HepG2 (cell line): Measurements from ENCODE around the gene TOMM6. TPM values are rescaled to one million over a fixed set of nuclear protein-coding genes. Genes with fewer than 3 reads are reported as not detected.

Experiments
- ATAC-seq: fragments of 200-7000 bp; cut with Tn5 transposase; 3 replicates; pipeline ENCODE4 v1.9.1; 2020; ENCODE audit warnings: mild to moderate bottlenecking, moderate library complexity
- BruUV-seq: library from RNA; stranded (reverse); fragments of 400-500 nt; replicated peaks from 2 replicates; lab custom pipeline; 2021; lab: Mats Ljungman, UMichigan
- CTCF ChIA-PET: fragments of 300-600 bp; formaldehyde crosslinking; extraction: SDS; loops from one replicate; lab custom pipeline; 2021; ENCODE audit warnings: low total read pairs, inconsistent platforms, low intra/inter-chr PET ratio; lab: Yijun Ruan, JAX
- POLR2A ChIA-PET: fragments of 350-600 bp; sonication (Branson Sonifier 250); formaldehyde crosslinking; loops from one replicate; lab custom pipeline; 2020; ENCODE audit warnings: antibody characterized with exemption, inconsistent platforms; lab: Yijun Ruan, JAX
- DNase-seq: peaks from one replicate; pipeline ENCODE4 v3.0.0-alpha.2; 2015; ENCODE audit warnings: low spot score
- FAIRE-seq: peaks from 3 replicates; lab custom pipeline; 2011; peaks lifted over from hg19 to GRCh38; lab: Jason Lieb, UNC
- H2AFZ ChIP-seq: one replicate; pipeline ENCODE4 v1.6.1; 2011; ENCODE audit warnings: low read length, inconsistent platforms
- H3K27ac ChIP-seq: fragments of 300-600 bp; 3 replicates; pipeline ENCODE4 v1.8.0; 2011; ENCODE audit warnings: mixed run types, mild to moderate bottlenecking, mixed read lengths, low read length, inconsistent platforms; ENCODE audit not compliant: insufficient read depth; ENCODE audit errors: extremely low read length
- H3K27me3 ChIP-seq, 2 experiments: fragments of 200-600 bp in 1 of 2; 2 replicates in 1 of 2; 3 replicates in 1 of 2; pipeline versions ENCODE4 v1.6.0 to v1.8.0; 2011; ENCODE audit warnings: low read length in 2 of 2, mild to moderate bottlenecking in 2 of 2, moderate library complexity in 2 of 2, inconsistent platforms in 1 of 2; ENCODE audit not compliant: insufficient read depth in 2 of 2, control insufficient read depth in 1 of 2
- H3K36me3 ChIP-seq, 2 experiments: fragments of 200-600 bp in 1 of 2; replicated peaks in 1 of 2; 2 replicates in 1 of 2; 3 replicates in 1 of 2; pipeline versions ENCODE4 v1.5.1 to v1.8.0; 2011; ENCODE audit warnings: low read length in 2 of 2, inconsistent platforms in 1 of 2; ENCODE audit not compliant: insufficient read depth in 2 of 2, control insufficient read depth in 1 of 2
- H3K4me1 ChIP-seq: 2 replicates; pipeline ENCODE4 v1.5.1; 2012; ENCODE audit warnings: low read length, inconsistent platforms; ENCODE audit not compliant: insufficient read depth
- H3K4me2 ChIP-seq: 2 replicates; pipeline ENCODE4 v1.6.0; 2011; ENCODE audit warnings: low read depth, low read length, inconsistent platforms
- H3K4me3 ChIP-seq, 3 experiments: fragments of 200-600 bp in 1 of 3; sonication (generic), shearing (Covaris generic) in 1 of 3; replicated peaks in 1 of 3; 2 replicates each; pipeline ENCODE4 v1.5.1; 2011 to 2016; ENCODE audit warnings: low read length in 3 of 3, inconsistent platforms in 2 of 3, low read depth in 2 of 3, mild to moderate bottlenecking in 2 of 3, control low read depth in 1 of 3, mixed read lengths in 1 of 3; ENCODE audit not compliant: insufficient read depth in 1 of 3
- H3K79me2 ChIP-seq: one replicate; pipeline ENCODE4 v1.6.1; 2011; ENCODE audit warnings: low read length, inconsistent platforms; ENCODE audit not compliant: insufficient read depth
- H3K9ac ChIP-seq: 2 replicates; pipeline ENCODE4 v1.6.0; 2011; ENCODE audit warnings: mild to moderate bottlenecking, low read depth, low read length, inconsistent platforms; ENCODE audit not compliant: insufficient read depth
- H3K9me3 ChIP-seq: 2 replicates; pipeline ENCODE4 v1.5.1; 2012; ENCODE audit warnings: mild to moderate bottlenecking, low read length
- H4K20me1 ChIP-seq: 2 replicates; pipeline ENCODE4 v1.6.0; 2011; ENCODE audit warnings: inconsistent platforms, mild to moderate bottlenecking, low read length, moderate library complexity; ENCODE audit not compliant: insufficient read depth
- ADNP ChIP-seq: sonication (generic); formaldehyde crosslinking; IDR thresholded peaks from 2 replicates; pipeline ENCODE4 v1.4.0; 2020; ENCODE audit warnings: missing genetic modification reagents
- ARHGAP35 ChIP-seq: sonication (generic); formaldehyde crosslinking; IDR thresholded peaks from 2 replicates; pipeline ENCODE4 v1.9.0; 2022; ENCODE audit warnings: mild to moderate bottlenecking, inconsistent platforms, moderate library complexity, missing genetic modification reagents, borderline replicate concordance
- GLMP ChIP-seq: sonication (generic); formaldehyde crosslinking; IDR thresholded peaks from 2 replicates; pipeline ENCODE4 v1.9.0; 2021; ENCODE audit warnings: missing genetic modification reagents, mild to moderate bottlenecking, borderline replicate concordance
- HINFP ChIP-seq: sonication (generic); formaldehyde crosslinking; IDR thresholded peaks from 2 replicates; pipeline ENCODE4 v1.4.0; 2020; ENCODE audit warnings: low read depth, mild to moderate bottlenecking, missing genetic modification reagents
- NFKBIZ ChIP-seq: IDR thresholded peaks from 2 replicates; pipeline ENCODE4 v1.6.1; 2018; ENCODE audit warnings: missing genetic modification reagents, missing compliant biosample characterization
- NR3C1 ChIP-seq: sonication (generic); formaldehyde crosslinking; IDR thresholded peaks from 2 replicates; pipeline ENCODE4 v1.4.0; 2020; ENCODE audit warnings: missing genetic modification reagents
- RCOR2 ChIP-seq: IDR thresholded peaks from 2 replicates; pipeline ENCODE4 v1.6.1; 2016; ENCODE audit warnings: missing biosample characterization, missing genetic modification reagents
- SOX13 ChIP-seq, 3 experiments: fragments of 450-650 bp in 1 of 3; sonication (generic) in 1 of 3; formaldehyde crosslinking in 1 of 3; IDR thresholded peaks in 2 of 3; conservative IDR thresholded peaks in 1 of 3; 2 replicates each; pipeline versions ENCODE4 v1.5.0 to v1.6.1; 2016 to 2020; ENCODE audit warnings: antibody characterized with exemption in 1 of 3, mild to moderate bottlenecking in 1 of 3, missing compliant biosample characterization in 1 of 3, missing genetic modification reagents in 1 of 3, moderate library complexity in 1 of 3
- ZBTB10 ChIP-seq: sonication (generic); formaldehyde crosslinking; IDR thresholded peaks from 2 replicates; pipeline ENCODE4 v1.4.0; 2020; ENCODE audit warnings: missing genetic modification reagents, borderline replicate concordance
- ZFP91 ChIP-seq: sonication (generic); formaldehyde crosslinking; IDR thresholded peaks from 2 replicates; pipeline ENCODE4 v1.9.0; 2022; ENCODE audit warnings: missing genetic modification reagents, mild to moderate bottlenecking, borderline replicate concordance
- ZMYM3 ChIP-seq: sonication (generic); formaldehyde crosslinking; IDR thresholded peaks from 2 replicates; pipeline ENCODE4 v1.5.1; 2020; ENCODE audit warnings: mild to moderate bottlenecking, missing genetic modification reagents
- ZNF468 ChIP-seq: sonication (generic); formaldehyde crosslinking; IDR thresholded peaks from 2 replicates; pipeline ENCODE4 v1.8.0; 2022; ENCODE audit warnings: mild to moderate bottlenecking, moderate library complexity, missing genetic modification reagents
- ZNF768 ChIP-seq: sonication (generic); formaldehyde crosslinking; IDR thresholded peaks from 2 replicates; pipeline ENCODE4 v1.4.0; 2020; ENCODE audit warnings: missing genetic modification reagents
- ZSCAN12 ChIP-seq: sonication (generic); formaldehyde crosslinking; IDR thresholded peaks from 2 replicates; pipeline ENCODE4 v1.9.0; 2021; ENCODE audit warnings: mild to moderate bottlenecking, missing genetic modification reagents
- ZSCAN9 ChIP-seq: IDR thresholded peaks from 2 replicates; pipeline ENCODE4 v1.6.1; 2016; ENCODE audit warnings: borderline replicate concordance
- WGBS: methylation state at CpG from one replicate; pipeline ENCODE4 v1.1.6; 2017; ENCODE audit warnings: low lambda C conversion rate; 5-methylcytosine and 5-hydroxymethylcytosine counted together
- in situ Hi-C: cut with HindIII; loops from 2 replicates; pipeline ENCODE4 v1.10.0; 2017; ENCODE audit warnings: low pct_unique_long_range_greater_than_20kb; ENCODE audit not compliant: extremely low pct_ligation_motif_present
- intact Hi-C: fragments of 100-400 bp; cut with micrococcal nuclease; formaldehyde crosslinking; loops from one replicate; pipeline ENCODE4 v1.10.0; 2022; ENCODE audit not compliant: unreplicated experiment
- polyA plus RNA-seq, 8 experiments: library from polyadenylated mRNA; depleted of rRNA in 3 of 8; stranded (reverse) in 7 of 8; unstranded in 1 of 8; fragments of >200 nt; fragmentation: Illumina TruSeq in 4 of 8; extraction: Trizol in 4 of 8; gene quantifications; 2 replicates each; pipeline versions ENCODE4 v1.2.1 to v1.2.3, GENCODE V29; 2011 to 2016; ENCODE audit warnings: low read depth in 4 of 8, missing spikeins in 1 of 8, mixed read lengths in 1 of 8; ENCODE audit not compliant: insufficient read depth in 1 of 8
- total RNA-seq, 5 experiments: library from RNA; depleted of rRNA; stranded (reverse); fragments of >200 nt; fragmentation: Illumina TruSeq; extraction: Trizol; gene quantifications; 2 replicates each; pipeline ENCODE4 v1.2.3, GENCODE V29; 2016; ENCODE audit warnings: low read depth in 1 of 5

TOMM6 gene
- total and polyA plus RNA-seq, 2 of the 13 experiments (the other 11 are each of a cell fraction or from before 2014, with no cell fraction given) = 320 to 321 TPM

- TF ChIP-seq HINFP (CRISPR knock-in tag) (no peak), ZNF468 (CRISPR knock-in tag) (no peak), ADNP (CRISPR knock-in tag) (0 out of 2 replicates have a peak, but pooled peaks have one; percentile 13), GLMP (CRISPR knock-in tag) (no peak), RCOR2 (CRISPR knock-in tag) (no peak)
Observed at GRCh38 chr6:41759905-41760579, 27.5 kb upstream of the TOMM6 start (continued).

- no TSS peak for BruUV-seq
- Histone ChIP-seq H3K27ac (no peak overlapping the region), H2AFZ (no peak overlapping the region), H3K9ac (no peak overlapping the region), H3K9me3 (no peaks in the 10 kb centered on the region), H3K79me2 (no peaks in the 10 kb centered on the region), H4K20me1 (no peaks in the 10 kb centered on the region), H3K36me3 (no peaks in the 10 kb centered on the region), H3K4me3 (no peak overlapping the region), H3K4me1 (peaks cover 55% of the 10 kb centered on the region), H3K27me3 (no peaks in the 10 kb centered on the region), H3K4me2 (no peak overlapping the region)
- ATAC-seq (no peak), DNase-seq (no peak), FAIRE-seq (no peak)
- CTCF ChIA-PET = no interaction called here
- POLR2A ChIA-PET = interaction anchor here (1.1 to 2.8 kb wide), 2 partner anchors 15 to 29 kb away, joined by 5 to 11 read pairs; no protein-coding TSS in a partner anchor
- in situ Hi-C loops = no loop called here
- intact Hi-C loops = no loop called here
- 65% methylated on average over 2 of the region's 2 CpGs for WGBS
- no peak for TF ChIP-seq SOX13 (IDR thresholded peaks at IDR 0.05)
- TF ChIP-seq SOX13 (CRISPR knock-in tag; conservative IDR thresholded peaks at IDR 0.05 in 1 of 2, IDR thresholded peaks at IDR 0.05 in 1 of 2) = no peak
- peak; percentile 48; the same call in 1 of the 2 replicates for TF ChIP-seq ZMYM3 (CRISPR knock-in tag)
- TF ChIP-seq ZBTB10 (CRISPR knock-in tag) = no peak
- no peak for TF ChIP-seq NR3C1 (CRISPR knock-in tag)
- TF ChIP-seq ZSCAN12 (CRISPR knock-in tag) = no peak
- TF ChIP-seq NFKBIZ (CRISPR knock-in tag) = no peak
- no peak for TF ChIP-seq ARHGAP35 (CRISPR knock-in tag)
- TF ChIP-seq ZSCAN9 = no peak
- peak; percentile 95; the same call in 1 of the 2 replicates for TF ChIP-seq ZNF768 (CRISPR knock-in tag)
- no peak for TF ChIP-seq ZFP91 (CRISPR knock-in tag)
Observed at GRCh38 chr6:41763470-41763869, 24.0 kb upstream of the TOMM6 start.
